HFF-Myc (cell line): Measurements from ENCODE around the gene TRAF7.

Experiments used
- DNase-seq: peaks from one replicate; pipeline ENCODE4 v3.0.0-alpha.2; 2011; ENCODE audit warnings: low read depth; ENCODE audit errors: extremely low read depth
- H3K4me3 ChIP-seq: replicated peaks from 2 replicates; pipeline ENCODE4 v1.5.1; 2011; ENCODE audit warnings: low read depth, mild to moderate bottlenecking, control low read depth, low read length
- TF ChIP-seq, protein P1 (sequence below): IDR thresholded peaks from 2 replicates; pipeline ENCODE4 v1.5.1; 2012; ENCODE audit warnings: mild to moderate bottlenecking, low read depth, low read length, control low read depth; ENCODE audit errors: missing control alignments

TRAF7 gene

DNA sequence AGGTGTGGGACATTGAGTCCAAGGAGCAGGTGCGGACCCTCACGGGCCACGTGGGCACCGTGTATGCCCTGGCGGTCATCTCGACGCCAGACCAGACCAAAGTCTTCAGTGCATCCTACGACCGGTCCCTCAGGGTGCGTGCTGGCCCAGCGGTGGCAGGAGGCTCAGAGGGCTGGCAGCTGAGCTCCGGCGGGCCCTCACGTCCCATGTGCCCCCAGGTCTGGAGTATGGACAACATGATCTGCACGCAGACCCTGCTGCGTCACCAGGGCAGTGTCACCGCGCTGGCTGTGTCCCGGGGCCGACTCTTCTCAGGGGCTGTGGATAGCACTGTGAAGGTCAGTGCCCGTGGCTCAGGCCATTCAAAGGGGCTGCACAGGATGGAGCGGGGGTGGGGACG lies 20.5 kb downstream of the TRAF7 start:
- H3K4me3 ChIP-seq, result no peak overlapping the region
- TF ChIP-seq, protein P1, sequence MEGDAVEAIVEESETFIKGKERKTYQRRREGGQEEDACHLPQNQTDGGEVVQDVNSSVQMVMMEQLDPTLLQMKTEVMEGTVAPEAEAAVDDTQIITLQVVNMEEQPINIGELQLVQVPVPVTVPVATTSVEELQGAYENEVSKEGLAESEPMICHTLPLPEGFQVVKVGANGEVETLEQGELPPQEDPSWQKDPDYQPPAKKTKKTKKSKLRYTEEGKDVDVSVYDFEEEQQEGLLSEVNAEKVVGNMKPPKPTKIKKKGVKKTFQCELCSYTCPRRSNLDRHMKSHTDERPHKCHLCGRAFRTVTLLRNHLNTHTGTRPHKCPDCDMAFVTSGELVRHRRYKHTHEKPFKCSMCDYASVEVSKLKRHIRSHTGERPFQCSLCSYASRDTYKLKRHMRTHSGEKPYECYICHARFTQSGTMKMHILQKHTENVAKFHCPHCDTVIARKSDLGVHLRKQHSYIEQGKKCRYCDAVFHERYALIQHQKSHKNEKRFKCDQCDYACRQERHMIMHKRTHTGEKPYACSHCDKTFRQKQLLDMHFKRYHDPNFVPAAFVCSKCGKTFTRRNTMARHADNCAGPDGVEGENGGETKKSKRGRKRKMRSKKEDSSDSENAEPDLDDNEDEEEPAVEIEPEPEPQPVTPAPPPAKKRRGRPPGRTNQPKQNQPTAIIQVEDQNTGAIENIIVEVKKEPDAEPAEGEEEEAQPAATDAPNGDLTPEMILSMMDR, result no peak
- no peak for DNase-seq

DNA sequence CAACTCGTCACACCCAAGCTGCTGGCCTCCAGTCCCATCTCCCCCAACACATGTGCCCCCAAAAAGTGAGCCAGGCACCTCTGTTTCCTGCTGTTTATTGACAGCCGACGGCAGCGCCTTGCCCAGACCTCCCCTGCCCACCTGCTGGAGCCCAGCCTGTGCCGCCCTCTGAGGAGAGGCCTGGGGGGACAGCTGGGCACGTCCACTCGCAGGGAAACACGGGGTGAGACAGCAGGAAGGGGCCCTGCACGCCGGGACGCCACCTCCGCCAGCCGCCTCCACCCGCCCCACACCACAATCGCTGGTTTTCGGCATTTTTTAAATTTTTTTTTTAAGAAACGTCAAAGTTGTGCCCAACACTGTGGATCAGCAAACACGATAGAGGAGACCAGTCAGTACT lies 21.5 kb downstream of the TRAF7 start:
- TF ChIP-seq, protein P1, result no peak
- H3K4me3 ChIP-seq, result no peak overlapping the region
- DNase-seq, result no peak

DNA sequence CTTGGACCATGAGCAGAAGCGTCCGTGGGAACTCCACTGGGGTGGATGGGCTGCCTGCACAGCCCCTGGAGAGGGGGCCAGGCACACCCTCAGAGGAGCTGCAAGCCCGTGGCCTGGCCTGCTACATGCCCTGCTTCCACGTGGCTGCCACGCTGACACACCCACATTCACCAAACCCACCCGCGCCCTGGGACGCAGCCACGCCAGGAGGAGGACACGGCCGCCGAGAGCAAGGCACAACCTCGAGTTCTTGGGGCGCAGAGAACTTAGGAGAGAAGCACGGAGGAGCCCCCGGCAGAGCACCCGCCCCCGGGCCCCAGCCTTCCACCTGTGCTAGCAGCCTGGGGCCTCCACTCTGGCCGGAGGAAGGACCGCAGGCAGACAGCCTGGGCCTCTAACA lies 22.0 kb downstream of the TRAF7 start:
- TF ChIP-seq, protein P1, result no peak

DNA sequence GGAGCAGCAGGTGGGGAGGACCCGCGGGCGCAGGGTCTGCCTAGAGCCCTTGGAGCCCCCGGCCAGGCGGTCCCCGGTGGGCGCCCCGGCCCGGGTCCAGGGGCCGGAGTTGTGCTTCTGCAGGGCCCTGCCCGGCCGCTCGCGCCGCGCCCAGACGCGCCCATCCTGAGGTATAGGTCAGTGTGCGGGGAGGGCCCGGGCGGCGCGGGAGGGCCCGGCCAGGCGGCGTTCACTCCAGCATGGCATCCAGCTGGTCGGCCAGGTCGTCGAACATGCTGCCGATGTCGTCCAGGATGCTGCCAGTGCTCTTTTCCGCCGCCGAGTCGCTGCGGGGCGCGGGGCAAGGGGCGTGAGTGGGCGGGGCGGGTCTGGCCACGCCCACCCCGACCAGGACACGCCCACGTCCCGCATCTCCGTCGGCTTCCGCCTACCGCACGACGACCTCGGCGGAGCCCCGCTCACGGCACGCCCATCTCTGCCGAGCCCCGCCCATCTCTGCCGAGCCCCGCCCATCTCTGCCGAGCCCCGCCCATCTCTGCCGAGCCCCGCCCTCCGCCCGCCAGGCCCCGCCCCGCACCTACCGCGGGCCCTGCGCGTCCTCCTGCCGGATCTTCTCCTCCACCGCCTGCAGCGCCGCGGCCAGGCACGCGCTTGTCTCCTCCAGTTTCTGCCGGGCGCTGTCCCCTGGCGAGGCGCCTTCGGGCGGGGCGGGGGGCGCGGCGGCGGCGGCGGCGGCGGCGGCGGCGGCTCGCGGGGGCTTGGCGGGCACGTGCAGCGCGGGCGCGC lies 22.9 kb downstream of the TRAF7 start:
- no peak overlapping the region for H3K4me3 ChIP-seq
- TF ChIP-seq, protein P1, result no peak
- DNase-seq, result no peak

More for the DNA sequence above, 22.0 kb downstream of the TRAF7 start:
- no peak for DNase-seq
- no peak overlapping the region for H3K4me3 ChIP-seq

DNA sequence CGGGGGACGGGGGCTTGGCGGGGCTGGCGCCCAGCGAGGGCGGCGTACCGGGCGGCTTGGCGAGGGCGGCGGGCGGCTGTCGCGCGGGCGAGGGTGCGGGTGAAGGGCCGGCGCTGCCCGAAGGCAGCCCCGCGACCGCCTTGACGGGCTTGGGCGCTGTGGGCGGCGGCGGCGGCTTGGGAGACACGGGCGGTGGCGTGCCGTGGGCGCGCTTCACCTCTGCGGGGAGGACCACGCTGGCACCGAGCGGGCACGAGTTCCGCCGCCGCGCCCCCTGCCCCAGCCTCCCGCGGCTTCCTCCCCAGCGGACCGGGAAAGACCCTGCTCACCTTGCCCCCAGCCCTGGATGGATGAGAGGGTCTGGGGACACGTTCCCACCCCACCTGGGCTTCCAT lies 23.5 kb downstream of the TRAF7 start:
- DNase-seq, result no peak

DNA sequence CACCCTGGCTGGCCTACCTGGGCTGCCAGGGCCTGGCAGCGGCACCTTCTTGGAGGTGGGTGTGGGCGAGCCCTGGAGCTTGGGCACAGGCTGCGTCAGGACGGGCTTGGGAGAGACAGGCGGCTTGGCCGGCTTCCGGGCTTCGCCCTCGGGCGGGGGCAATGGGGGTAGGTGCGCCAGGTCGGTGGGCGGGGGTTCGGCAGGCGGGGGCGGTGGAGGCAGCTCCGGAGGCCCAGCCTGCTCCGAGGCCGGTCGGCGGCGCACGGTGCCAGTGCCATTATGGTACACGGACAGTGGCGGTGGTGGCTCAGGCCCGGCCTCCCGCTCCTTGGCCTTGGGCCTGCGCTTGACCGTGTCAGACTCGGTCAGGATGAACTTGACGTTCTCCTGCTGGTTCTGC lies 24.0 kb downstream of the TRAF7 start:
- TF ChIP-seq, protein P1, result no peak
- DNase-seq, result no peak

More for the DNA sequence above, 23.5 kb downstream of the TRAF7 start:
- H3K4me3 ChIP-seq, result no peak overlapping the region
- TF ChIP-seq, protein P1, result no peak

More for the DNA sequence above, 24.0 kb downstream of the TRAF7 start:
- H3K4me3 ChIP-seq, result no peak overlapping the region
